GM19023 (cell line): ENCODE results near the gene BEST2.

Experiments
- ATAC-seq: cut with Tn5 transposase; IDR thresholded peaks from one replicate; pipeline ENCODE4 v1.9.1; 2021; ENCODE audit warnings: mild to moderate bottlenecking, moderate library complexity; ENCODE audit not compliant: unreplicated experiment

Gene BEST2

DNA sequence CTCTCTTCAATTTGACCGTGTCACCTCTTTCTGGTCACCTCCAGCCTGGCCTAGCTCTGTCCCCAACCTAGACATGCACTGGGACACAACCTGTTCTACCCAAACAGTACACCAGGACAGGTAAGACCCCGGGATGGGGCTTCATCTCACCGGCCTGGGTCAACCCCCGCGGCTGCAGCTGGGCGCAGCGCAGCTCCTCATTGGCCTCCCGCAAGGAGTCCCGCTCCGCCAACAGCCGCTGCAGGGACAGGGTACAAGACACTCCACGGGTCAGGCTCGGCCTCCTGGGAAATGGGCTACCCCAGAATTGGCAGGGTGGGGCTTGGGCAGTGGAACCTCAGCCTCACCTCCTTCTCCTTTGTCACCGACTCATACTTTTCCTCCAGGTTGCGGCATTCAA, 16.1 kb downstream of the BEST2 start:
- no peak for ATAC-seq

DNA sequence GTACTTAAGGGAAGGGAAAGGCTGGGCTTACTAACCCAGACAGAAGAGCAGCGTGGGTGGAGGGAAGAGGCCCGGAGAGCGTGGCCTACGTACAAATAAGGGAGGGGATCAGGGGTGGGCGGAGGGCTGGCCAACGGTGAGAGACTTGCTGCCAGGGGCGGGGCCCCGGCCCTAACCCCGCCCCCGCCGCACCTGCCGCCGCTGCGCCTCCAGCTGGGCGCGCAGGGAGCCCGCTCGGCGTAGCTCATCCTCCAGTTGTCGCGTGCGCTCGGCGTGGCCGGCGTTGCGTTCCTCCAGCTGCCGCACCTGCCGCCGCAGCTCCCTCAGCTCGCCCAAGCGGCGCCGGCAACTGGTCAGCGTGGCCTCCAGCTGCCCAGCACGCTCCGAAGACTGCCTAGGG, 18.1 kb downstream of the BEST2 start:
- ATAC-seq, result no peak

GRCh38 chr19:12770922-12771321, 19.3 kb downstream of the BEST2 start:
- ATAC-seq, result no peak

DNA sequence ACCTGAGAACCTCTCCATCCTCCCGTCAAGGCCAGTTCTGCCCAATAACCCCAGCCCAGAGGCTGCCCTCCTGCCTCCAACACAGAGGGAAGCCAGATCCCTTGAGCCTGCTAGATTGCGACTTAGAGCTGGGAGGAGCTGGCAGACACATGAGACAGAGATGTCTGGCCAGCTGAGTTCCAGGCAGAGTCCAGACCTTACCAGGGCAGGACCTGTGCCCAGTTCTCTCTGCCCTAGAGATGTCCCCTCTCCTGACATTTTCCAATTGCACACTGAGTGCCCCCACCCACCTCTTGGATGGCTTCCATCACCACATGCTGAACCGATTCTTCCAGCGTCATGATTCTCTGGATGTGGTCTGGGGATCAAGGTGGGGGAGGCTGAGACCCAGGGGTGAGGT, 20.7 kb downstream of the BEST2 start:
- no peak for ATAC-seq

DNA sequence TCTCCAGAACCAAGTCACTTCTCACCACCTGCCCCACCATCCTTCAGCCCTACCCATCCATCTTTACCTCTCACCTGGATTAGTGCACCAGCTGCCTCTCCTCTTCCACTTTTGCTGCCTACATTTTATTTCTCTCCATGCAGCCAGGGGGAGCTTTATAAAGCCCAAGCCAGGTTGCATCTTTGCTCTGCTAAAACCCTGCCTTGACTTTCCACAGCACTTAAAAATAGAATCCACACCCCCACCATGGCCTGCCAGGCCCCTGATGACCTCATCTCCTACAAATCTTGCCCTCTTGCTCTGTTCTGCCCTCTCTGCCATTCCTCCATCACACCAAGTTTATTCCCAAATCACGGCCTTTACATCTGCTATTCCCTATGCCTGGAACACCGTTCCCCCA, 22.0 kb downstream of the BEST2 start:
- no peak for ATAC-seq

DNA sequence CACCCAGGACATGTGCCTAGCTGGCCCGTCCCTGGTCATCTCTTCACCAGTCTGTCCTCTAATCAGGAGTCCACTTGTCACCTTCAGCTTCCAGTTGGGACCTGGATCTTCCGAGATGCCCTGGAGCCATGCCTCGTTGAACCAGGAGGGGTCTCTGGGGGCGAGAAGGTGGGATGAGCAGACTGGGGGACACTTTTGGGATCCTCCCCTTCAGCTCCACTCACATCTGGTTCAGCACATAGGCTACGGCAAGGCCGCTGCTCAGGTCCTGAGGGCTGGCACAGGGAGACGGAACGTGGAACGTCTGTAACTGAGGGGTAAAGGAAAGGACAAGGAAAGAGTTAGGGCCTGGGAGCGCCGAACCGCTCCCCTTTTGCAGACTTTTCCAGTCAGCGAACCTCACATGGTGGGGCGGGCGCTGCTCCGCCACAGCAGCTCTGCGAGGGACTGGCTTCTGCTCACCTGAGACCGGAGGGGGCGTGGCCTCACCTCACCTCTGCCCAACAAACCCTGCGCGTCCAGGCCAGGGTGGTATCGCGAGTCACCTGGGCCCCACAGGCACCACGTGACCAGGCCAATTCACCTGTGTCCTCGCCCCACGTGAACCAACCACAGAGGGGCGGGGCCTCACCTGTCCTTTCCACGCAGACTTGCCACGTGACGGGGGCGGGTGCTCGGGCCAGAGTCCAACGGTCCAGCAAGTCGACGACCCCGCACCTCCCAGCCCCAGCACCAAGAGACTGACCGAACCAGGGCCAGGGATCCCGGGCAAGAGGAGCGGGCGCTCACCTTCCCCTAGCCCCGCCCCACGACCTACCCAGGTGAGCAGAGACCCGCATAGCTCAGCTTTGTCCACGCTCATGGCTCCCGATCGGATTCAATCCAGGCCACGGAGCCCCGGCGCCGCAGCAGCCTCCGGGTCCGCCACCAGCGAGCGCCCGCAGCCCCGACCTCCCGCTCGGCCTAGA, 23.3 kb downstream of the BEST2 start, which contains the start of gene HOOK2:
Gene HOOK2, minus strand, starts transcription at position 965 of the 968 bp plus-strand sequence. Its CDS starts 103 bp downstream, at position 862.
- peak; percentile 6 for ATAC-seq

- ATAC-seq, result no peak
These were observed 25.8 kb downstream of the BEST2 start for GRCh38 chr19:12777217-12778016.

GRCh38 chr19:12778017-12778904, 26.7 kb downstream of the BEST2 start:
- ATAC-seq, result no peak

- no peak for ATAC-seq
These were observed 27.2 kb downstream of the BEST2 start for GRCh38 chr19:12778905-12779161.

- no peak for ATAC-seq
These were observed 27.8 kb downstream of the BEST2 start for GRCh38 chr19:12779162-12779993.

GRCh38 chr19:12782174-12782423, 30.5 kb downstream of the BEST2 start:
- ATAC-seq, result no peak

- ATAC-seq, result peak; percentile 45
These were observed 31.1 kb downstream of the BEST2 start for GRCh38 chr19:12782424-12783290.

DNA sequence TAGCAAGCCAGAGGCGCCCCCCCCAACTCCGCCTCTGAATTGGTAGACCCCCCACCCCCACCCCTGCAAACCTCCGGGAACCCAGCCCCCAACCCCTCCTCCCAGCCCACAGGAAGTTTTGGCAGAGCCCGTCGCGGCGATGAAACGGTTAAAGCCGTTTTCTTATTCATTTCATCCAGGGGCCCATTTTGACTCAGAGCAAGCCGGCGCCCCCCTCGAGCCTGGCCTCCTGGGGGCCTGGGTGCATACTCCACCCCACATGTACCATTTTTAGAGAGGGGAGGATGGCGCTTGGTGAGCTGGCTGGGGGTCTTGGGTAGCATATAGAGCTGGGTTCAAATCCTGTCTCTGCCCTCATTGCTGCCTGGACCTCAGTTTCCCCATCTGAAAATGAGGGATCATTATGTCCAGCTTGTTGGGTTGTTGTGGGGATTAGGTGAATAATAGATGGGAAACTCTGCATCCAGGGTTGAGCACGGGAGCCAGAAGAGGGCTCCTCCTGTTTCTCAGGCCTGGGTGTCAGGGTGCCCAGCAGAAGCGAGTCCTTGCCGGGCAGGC, 31.8 kb downstream of the BEST2 start:
- ATAC-seq, result no peak

- ATAC-seq, result no peak
These were observed 32.3 kb downstream of the BEST2 start for GRCh38 chr19:12783849-12784393.

DNA sequence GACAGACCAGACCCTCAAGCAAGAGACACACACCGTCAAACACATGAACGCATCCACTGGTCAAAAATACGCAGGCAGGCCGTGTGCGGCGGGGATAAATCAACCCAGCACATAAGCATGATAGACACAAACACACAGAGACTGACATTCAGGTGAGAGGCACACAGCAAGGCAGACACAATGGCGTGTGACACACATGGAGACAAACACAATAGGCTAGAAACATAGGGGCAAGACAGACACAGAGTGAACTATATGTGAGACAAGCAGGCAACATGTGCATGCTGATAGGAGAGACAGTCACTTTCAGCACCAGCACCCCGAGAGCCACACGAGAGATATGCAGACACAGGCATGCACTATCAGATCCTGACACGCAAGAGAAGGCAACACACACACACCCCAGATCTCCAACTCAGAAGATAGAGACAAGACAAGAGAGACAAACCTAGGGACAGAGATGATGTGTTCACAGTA, 32.8 kb downstream of the BEST2 start:
- no peak for ATAC-seq

GRCh38 chr19:12784871-12785430, 33.4 kb downstream of the BEST2 start:
- no peak for ATAC-seq

- ATAC-seq, result no peak
These were observed 33.9 kb downstream of the BEST2 start for GRCh38 chr19:12785431-12786031.
